ENCODE data around the gene AP4E1.

DNA sequence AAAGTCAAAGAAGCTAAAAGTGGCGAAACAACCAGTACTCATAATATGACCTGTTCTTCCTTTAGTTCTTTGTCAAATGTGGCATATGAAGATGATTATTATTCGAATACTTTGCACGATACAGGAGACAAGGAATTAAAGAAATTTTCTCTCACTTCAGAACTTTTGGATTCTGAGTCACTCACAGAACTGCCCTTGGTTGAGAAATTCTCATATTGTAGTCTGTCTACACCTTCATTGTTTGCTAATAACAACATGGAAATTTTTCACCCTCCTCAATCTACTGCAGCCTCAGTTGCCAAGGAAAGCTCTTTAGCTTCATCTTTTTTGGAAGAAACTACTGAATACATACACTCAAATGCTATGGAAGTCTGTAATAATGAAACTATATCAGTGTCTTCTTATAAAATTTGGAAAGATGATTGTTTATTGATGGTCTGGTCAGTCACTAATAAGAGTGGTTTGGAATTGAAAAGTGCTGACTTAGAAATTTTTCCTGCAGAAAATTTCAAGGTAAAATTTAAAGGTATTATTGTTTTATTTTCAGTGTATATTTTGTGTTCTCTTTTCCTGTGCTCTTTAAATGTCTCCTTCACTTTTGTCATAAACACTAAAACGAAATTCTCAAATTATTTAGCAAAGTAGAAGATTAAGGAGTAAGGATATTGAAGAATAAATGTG is 89.0 kb downstream of the AP4E1 start:
- TF ChIP-seq ZNF274 (IDR thresholded peaks at IDR 0.05; ENCODE audit: low read depth, low read length): no peak
- TF ChIP-seq ELF1 (IDR thresholded peaks at IDR 0.05; ENCODE audit: borderline replicate concordance, low read depth): no peak
- no peak for TF ChIP-seq CTCF (IDR thresholded peaks at IDR 0.05 in 2 of 3, conservative IDR thresholded peaks at IDR 0.05 in 1 of 3; ENCODE audit: borderline replicate concordance in 1 of 3, insufficient read depth in 1 of 3, low read depth in 2 of 3, low read length in 2 of 3)
- no peak for TF ChIP-seq POLR2A (IDR thresholded peaks at IDR 0.05; ENCODE audit: borderline replicate concordance, extremely low read depth, insufficient read depth, insufficient read length)
- TF ChIP-seq REST (IDR thresholded peaks at IDR 0.05; ENCODE audit: low read depth): no peak
- no peak for TF ChIP-seq EZH2phosphoT487 (IDR thresholded peaks at IDR 0.05; ENCODE audit: borderline replicate concordance)
